DOHH2 (cell line): Measurements from ENCODE around the gene PLA2G6.

ENCODE experiments used
- H3F3A ChIP-seq: fragments of 200-600 bp; sonication (generic), shearing (Covaris generic); 2 replicates; pipeline ENCODE4 v1.6.0; 2016; ENCODE audit warnings: antibody characterized with exemption, mild to moderate bottlenecking; ENCODE audit not compliant: control insufficient read depth, insufficient read depth
- H3K27ac ChIP-seq: fragments of 200-600 bp; sonication (generic); 2 replicates; pipeline ENCODE4 v1.5.1; 2014; ENCODE audit warnings: low read depth, mild to moderate bottlenecking, low read length, moderate library complexity
- H3K27me3 ChIP-seq: fragments of 200-600 bp; sonication (generic); 2 replicates; pipeline ENCODE4 v1.6.1; 2014; ENCODE audit warnings: mild to moderate bottlenecking, low read length, mixed read lengths; ENCODE audit not compliant: control insufficient read depth
- H3K36me3 ChIP-seq: fragments of 200-600 bp; sonication (generic); 2 replicates; pipeline ENCODE4 v1.6.1; 2014; ENCODE audit warnings: mild to moderate bottlenecking, low read length, moderate library complexity, mixed read lengths; ENCODE audit not compliant: control insufficient read depth
- H3K4me1 ChIP-seq: fragments of 200-600 bp; sonication (generic); 2 replicates; pipeline ENCODE4 v1.6.1; 2014; ENCODE audit warnings: mild to moderate bottlenecking, low read length, mixed read lengths; ENCODE audit not compliant: control insufficient read depth
- H3K4me2 ChIP-seq: fragments of 200-600 bp; sonication (generic); 2 replicates; pipeline ENCODE4 v1.6.0; 2014; ENCODE audit warnings: mild to moderate bottlenecking, low read length, moderate library complexity
- H3K4me3 ChIP-seq: fragments of 200-600 bp; sonication (generic); 2 replicates; pipeline ENCODE4 v1.5.1; 2014; ENCODE audit warnings: mild to moderate bottlenecking, low read length, mixed read lengths
- H3K79me2 ChIP-seq: fragments of 200-600 bp; sonication (generic); 2 replicates; pipeline ENCODE4 v1.6.1; 2014; ENCODE audit warnings: mild to moderate bottlenecking, low read length, mixed read lengths; ENCODE audit not compliant: control insufficient read depth
- H3K9me2 ChIP-seq: fragments of 200-600 bp; sonication (generic); replicated peaks from 2 replicates; pipeline ENCODE4 v1.6.1; 2014; ENCODE audit warnings: mild to moderate bottlenecking, low read length, mixed read lengths; ENCODE audit not compliant: control insufficient read depth
- H3K9me3 ChIP-seq: fragments of 200-600 bp; sonication (generic); 2 replicates; pipeline ENCODE4 v1.6.1; 2014; ENCODE audit warnings: antibody characterized with exemption, low read length, mixed read lengths; ENCODE audit not compliant: control insufficient read depth, insufficient read depth
- H4K20me1 ChIP-seq: fragments of 200-600 bp; sonication (generic); 2 replicates; pipeline ENCODE4 v1.6.0; 2014; ENCODE audit warnings: low read depth, mild to moderate bottlenecking, antibody characterized with exemption, low read length, moderate library complexity; ENCODE audit not compliant: control insufficient read depth, insufficient read depth
- EZH2phosphoT487 ChIP-seq: fragments of 200-600 bp; sonication (generic); IDR thresholded peaks from 2 replicates; pipeline ENCODE4 v1.6.1; 2017; ENCODE audit warnings: borderline replicate concordance, mild to moderate bottlenecking, antibody characterized with exemption, low read length, moderate library complexity, mixed read lengths
- TF ChIP-seq, protein P1 (sequence below): fragments of 200-600 bp; sonication (generic); IDR thresholded peaks from one replicate; pipeline ENCODE4 v1.5.1; 2014; ENCODE audit warnings: antibody characterized with exemption, mild to moderate bottlenecking, low read depth, low read length; ENCODE audit not compliant: poor library complexity, severe bottlenecking

PLA2G6 gene

DNA sequence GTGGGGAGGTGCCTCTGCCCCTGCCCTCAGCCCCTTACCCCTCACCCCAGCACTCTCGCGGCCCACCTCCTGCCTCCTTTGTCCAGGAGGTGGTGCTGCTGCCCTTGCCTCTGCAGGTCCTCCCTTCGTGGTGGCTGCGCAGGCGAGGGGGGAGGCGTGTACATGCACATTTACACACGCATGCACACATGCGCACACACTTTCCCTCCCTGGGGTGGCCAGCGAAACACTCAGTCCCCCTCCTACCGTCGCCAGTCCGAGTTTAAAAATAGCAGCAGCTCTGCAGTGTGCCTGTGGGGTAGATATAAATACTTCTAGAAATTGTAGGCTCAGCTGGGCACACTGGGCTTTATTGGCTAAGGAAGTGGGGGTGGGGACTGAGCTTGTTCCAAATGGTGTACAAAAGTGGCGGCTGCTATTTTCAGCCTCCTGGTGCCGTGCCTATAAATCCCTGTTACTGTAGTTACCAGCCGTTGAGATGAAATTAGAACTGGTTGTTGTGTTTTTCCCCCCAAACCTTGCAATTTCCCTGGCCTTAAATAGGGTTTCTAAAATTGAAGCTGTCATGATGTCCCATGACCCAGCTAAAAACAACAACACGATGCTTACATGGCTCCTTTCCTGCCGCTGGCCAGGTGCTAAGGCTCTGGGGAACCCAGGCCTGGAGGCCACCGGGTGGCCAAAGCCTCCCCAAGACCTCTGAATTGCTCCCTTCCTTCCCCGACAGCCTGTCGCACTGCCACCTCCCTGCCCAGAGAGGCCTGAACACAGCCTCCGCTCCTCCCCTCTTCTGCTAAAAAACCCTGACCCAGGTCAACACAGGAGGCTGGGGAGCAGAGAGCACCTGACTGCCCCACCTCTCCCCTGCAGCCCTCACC lies 112.0 kb downstream of the PLA2G6 start:
- Histone ChIP-seq H3K79me2 (no peaks in the 10 kb centered on the region), H3K4me1 (no peaks in the 10 kb centered on the region), H3K36me3 (peaks cover 5% of the 10 kb centered on the region; the same call in 1 of the 2 replicates), H3K9me3 (no peaks in the 10 kb centered on the region), H3K27ac (no peak overlapping the region), H3K9me2 (no peaks in the 10 kb centered on the region), H4K20me1 (no peaks in the 10 kb centered on the region), H3K27me3 (no peaks in the 10 kb centered on the region), H3K4me3 (no peak overlapping the region), H3F3A (no peaks in the 10 kb centered on the region), H3K4me2 (no peak overlapping the region)
- TF ChIP-seq, protein P1, sequence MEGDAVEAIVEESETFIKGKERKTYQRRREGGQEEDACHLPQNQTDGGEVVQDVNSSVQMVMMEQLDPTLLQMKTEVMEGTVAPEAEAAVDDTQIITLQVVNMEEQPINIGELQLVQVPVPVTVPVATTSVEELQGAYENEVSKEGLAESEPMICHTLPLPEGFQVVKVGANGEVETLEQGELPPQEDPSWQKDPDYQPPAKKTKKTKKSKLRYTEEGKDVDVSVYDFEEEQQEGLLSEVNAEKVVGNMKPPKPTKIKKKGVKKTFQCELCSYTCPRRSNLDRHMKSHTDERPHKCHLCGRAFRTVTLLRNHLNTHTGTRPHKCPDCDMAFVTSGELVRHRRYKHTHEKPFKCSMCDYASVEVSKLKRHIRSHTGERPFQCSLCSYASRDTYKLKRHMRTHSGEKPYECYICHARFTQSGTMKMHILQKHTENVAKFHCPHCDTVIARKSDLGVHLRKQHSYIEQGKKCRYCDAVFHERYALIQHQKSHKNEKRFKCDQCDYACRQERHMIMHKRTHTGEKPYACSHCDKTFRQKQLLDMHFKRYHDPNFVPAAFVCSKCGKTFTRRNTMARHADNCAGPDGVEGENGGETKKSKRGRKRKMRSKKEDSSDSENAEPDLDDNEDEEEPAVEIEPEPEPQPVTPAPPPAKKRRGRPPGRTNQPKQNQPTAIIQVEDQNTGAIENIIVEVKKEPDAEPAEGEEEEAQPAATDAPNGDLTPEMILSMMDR: peak; percentile 26
- TF ChIP-seq EZH2phosphoT487: no peak

GRCh38 chr22:38068641-38069371 lies 112.8 kb downstream of the PLA2G6 start:
- Histone ChIP-seq H3K27ac (no peak overlapping the region), H3K4me3 (no peak overlapping the region), H3K9me3 (no peaks in the 10 kb centered on the region), H3K4me2 (no peak overlapping the region), H3K36me3 (peaks cover 5% of the 10 kb centered on the region; the same call in 1 of the 2 replicates), H3K79me2 (no peaks in the 10 kb centered on the region), H4K20me1 (no peaks in the 10 kb centered on the region), H3F3A (no peaks in the 10 kb centered on the region), H3K9me2 (no peaks in the 10 kb centered on the region), H3K4me1 (no peaks in the 10 kb centered on the region), H3K27me3 (no peaks in the 10 kb centered on the region)
- TF ChIP-seq, protein P1: no peak
- no peak for TF ChIP-seq EZH2phosphoT487

DNA sequence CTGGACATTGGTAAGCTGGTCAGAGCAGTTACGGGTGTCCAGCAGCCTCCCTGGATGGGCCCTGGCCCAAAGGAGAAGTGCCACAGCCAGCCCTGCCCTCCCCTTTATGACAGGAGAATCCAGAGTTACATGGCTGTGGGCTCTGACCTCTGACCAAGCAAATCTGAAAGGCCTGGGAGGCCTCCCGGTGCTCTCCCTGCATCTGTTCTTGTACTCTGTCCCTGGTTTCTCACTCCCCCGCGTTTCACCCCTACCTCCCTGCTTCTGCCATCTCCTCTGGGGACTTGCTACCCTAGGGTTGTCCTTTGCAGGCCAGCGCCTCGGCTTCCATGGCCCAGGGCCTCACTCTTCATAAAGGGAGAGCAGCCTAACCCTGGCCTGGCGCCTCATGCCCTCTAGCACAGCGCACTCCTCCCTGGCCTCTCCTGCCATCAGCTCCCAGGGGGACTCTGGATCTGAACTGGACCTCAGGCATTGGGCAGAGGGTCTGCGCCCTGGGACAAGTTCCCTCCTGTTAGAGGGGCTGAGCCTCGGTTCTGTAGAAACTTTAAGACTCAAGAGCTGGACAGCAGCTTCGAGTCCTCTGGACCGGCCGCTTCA lies 113.8 kb downstream of the PLA2G6 start:
- H3K27ac ChIP-seq: no peak overlapping the region
- TF ChIP-seq, protein P1: no peak
- TF ChIP-seq EZH2phosphoT487: no peak
- no peaks in the 10 kb centered on the region for H3K9me3 ChIP-seq
- H3K36me3 ChIP-seq: peaks cover 5% of the 10 kb centered on the region; the same call in 1 of the 2 replicates
- no peaks in the 10 kb centered on the region for H3K4me1 ChIP-seq
- no peaks in the 10 kb centered on the region for H4K20me1 ChIP-seq
- H3K4me3 ChIP-seq: no peak overlapping the region
- no peaks in the 10 kb centered on the region for H3K27me3 ChIP-seq
- H3K79me2 ChIP-seq: no peaks in the 10 kb centered on the region
- no peaks in the 10 kb centered on the region for H3F3A ChIP-seq
- no peaks in the 10 kb centered on the region for H3K9me2 ChIP-seq
- no peak overlapping the region for H3K4me2 ChIP-seq
